Lower lobe of right lung (tissue), 2 donors: ENCODE data around the gene PLEKHA1. TPM values are rescaled to one million over a fixed set of nuclear protein-coding genes. Genes with fewer than 3 reads are reported as not detected.

Source experiments
- ATAC-seq, 2 donors: fragments of 200-7000 bp; cut with Tn5 transposase; one replicate each; pipeline ENCODE4 v1.9.1; 2020 to 2022; ENCODE audit warnings: mild to moderate bottlenecking in 2 of 2, moderate library complexity in 2 of 2
- DNase-seq: peaks from one replicate; pipeline ENCODE4 v3.0.0-alpha.2; 2020
- H3K27ac ChIP-seq: fragments of 200-600 bp; one replicate; pipeline ENCODE4 v1.8.0; 2022
- H3K27me3 ChIP-seq: fragments of 200-600 bp; one replicate; pipeline ENCODE4 v1.8.0; 2022; ENCODE audit warnings: low read depth
- H3K36me3 ChIP-seq: fragments of 200-600 bp; one replicate; pipeline ENCODE4 v1.8.0; 2022; ENCODE audit warnings: mild to moderate bottlenecking
- H3K4me1 ChIP-seq: fragments of 200-600 bp; one replicate; pipeline ENCODE4 v1.8.0; 2022
- H3K4me3 ChIP-seq: fragments of 200-600 bp; one replicate; pipeline ENCODE4 v1.8.0; 2022; ENCODE audit warnings: mild to moderate bottlenecking
- H3K9me3 ChIP-seq: fragments of 200-600 bp; one replicate; pipeline ENCODE4 v1.8.0; 2022
- intact Hi-C: fragments of 100-400 bp; cut with DNase I; formaldehyde crosslinking; loops from one replicate; pipeline ENCODE4 v1.11.0; 2022
- total RNA-seq: library from RNA; stranded (reverse); fragmentation: NEBNext Ultra II Directional; extraction: Animal tissue kit (Norgen Biotek cat#: 25700); gene quantifications from one replicate; pipeline ENCODE4 v1.2.1, GENCODE V29; 2021
- TF ChIP-seq, protein P1 (sequence below): fragments of 200-600 bp; IDR thresholded peaks from one replicate; pipeline ENCODE4 v1.8.0; 2022; ENCODE audit warnings: antibody characterized with exemption, mild to moderate bottlenecking
- donor health status: DM: no; HTN: yes; CAD: no; lungs with severe emphysema.

The PLEKHA1 gene
- total RNA-seq, 1 donor from 2014 or later: 46.1 TPM

DNA sequence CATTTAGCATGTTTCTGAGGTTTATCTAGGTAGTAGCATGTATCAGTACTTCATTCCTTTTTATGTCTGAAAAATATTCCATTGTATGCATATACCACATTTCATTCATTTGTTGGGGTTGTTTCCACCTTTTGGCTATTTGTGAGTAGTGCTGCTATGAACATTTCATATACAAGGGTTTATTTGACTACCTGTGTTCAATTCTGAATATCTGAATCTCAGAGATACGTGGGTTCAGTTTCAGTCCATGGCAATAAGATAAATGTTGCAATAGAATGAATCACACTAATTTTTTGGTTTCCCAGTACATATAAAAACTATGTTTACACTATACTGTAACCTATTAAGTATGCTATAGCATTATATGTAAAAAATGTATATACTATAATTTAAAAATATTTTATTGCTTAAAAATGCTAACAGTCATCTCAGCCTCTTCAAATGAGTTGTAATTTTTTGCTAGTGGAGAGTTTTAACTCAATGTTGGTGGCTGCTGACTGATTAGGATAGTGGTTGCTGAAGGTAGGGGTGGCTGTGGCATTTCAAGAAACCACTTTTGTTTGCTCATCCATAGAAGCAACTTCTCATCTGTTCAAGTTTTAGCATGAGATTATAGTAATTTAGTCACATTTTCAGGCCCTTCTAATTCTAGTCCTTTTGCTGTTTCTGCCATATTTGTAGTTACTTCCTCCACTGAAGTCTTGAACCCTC is 13.9 kb downstream of the PLEKHA1 start:
- Histone ChIP-seq H3K9me3 (no peaks in the 10 kb centered on the region), H3K4me1 (no peaks in the 10 kb centered on the region), H3K27me3 (no peaks in the 10 kb centered on the region), H3K36me3 (peaks cover 5% of the 10 kb centered on the region), H3K4me3 (no peak overlapping the region), H3K27ac (no peak overlapping the region)
- ATAC-seq (no peak), DNase-seq (no peak)
- intact Hi-C loops: no loop called here
- TF ChIP-seq, protein P1, sequence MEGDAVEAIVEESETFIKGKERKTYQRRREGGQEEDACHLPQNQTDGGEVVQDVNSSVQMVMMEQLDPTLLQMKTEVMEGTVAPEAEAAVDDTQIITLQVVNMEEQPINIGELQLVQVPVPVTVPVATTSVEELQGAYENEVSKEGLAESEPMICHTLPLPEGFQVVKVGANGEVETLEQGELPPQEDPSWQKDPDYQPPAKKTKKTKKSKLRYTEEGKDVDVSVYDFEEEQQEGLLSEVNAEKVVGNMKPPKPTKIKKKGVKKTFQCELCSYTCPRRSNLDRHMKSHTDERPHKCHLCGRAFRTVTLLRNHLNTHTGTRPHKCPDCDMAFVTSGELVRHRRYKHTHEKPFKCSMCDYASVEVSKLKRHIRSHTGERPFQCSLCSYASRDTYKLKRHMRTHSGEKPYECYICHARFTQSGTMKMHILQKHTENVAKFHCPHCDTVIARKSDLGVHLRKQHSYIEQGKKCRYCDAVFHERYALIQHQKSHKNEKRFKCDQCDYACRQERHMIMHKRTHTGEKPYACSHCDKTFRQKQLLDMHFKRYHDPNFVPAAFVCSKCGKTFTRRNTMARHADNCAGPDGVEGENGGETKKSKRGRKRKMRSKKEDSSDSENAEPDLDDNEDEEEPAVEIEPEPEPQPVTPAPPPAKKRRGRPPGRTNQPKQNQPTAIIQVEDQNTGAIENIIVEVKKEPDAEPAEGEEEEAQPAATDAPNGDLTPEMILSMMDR: no peak

GRCh38 chr10:122390271-122390670 is 15.8 kb downstream of the PLEKHA1 start:
- intact Hi-C loops: no loop called here

GRCh38 chr10:122390679-122391078 is 16.2 kb downstream of the PLEKHA1 start:
- peaks cover 28% of the 10 kb centered on the region for H3K36me3 ChIP-seq
- intact Hi-C loops: no loop called here
- H3K4me1 ChIP-seq: no peaks in the 10 kb centered on the region
- no peaks in the 10 kb centered on the region for H3K9me3 ChIP-seq
- ATAC-seq (no peak), DNase-seq (no peak)
- no peak overlapping the region for H3K4me3 ChIP-seq
- no peaks in the 10 kb centered on the region for H3K27me3 ChIP-seq
- no peak overlapping the region for H3K27ac ChIP-seq
- TF ChIP-seq, protein P1: no peak

More at GRCh38 chr10:122390271-122390670, 15.8 kb downstream of the PLEKHA1 start:
- H3K36me3 ChIP-seq: peaks cover 24% of the 10 kb centered on the region
- H3K27ac ChIP-seq: no peak overlapping the region
- H3K9me3 ChIP-seq: no peaks in the 10 kb centered on the region
- TF ChIP-seq, protein P1: no peak
- no peaks in the 10 kb centered on the region for H3K27me3 ChIP-seq
- no peak overlapping the region for H3K4me3 ChIP-seq
- H3K4me1 ChIP-seq: no peaks in the 10 kb centered on the region
- ATAC-seq (no peak), DNase-seq (no peak)

DNA sequence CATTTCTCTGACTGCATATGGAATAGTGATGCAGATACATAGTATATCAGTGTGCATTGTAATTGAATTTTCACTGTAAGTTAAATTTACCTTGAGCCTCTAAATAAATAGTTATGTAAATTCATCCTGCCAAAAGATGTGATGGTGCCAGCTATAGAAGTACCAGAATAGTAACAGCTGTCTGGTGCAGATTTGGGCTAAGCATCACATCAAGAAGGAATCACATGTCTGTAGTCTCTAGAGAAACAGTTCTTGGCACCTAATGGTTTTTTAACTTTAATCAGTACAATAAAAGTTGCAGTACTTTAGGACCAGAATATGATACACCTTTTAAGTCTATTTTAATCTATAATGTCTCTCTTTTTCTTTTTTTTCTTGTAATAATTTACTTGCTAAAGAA is 17.4 kb downstream of the PLEKHA1 start:
- Histone ChIP-seq H3K36me3 (peaks cover 34% of the 10 kb centered on the region), H3K4me3 (no peak overlapping the region), H3K9me3 (no peaks in the 10 kb centered on the region), H3K27ac (no peak overlapping the region), H3K4me1 (no peaks in the 10 kb centered on the region), H3K27me3 (no peaks in the 10 kb centered on the region)
- intact Hi-C loops: no loop called here
- ATAC-seq (no peak), DNase-seq (no peak)
- TF ChIP-seq, protein P1: no peak

- intact Hi-C loops: no loop called here
- Histone ChIP-seq H3K27me3 (no peaks in the 10 kb centered on the region), H3K9me3 (no peaks in the 10 kb centered on the region), H3K4me1 (no peaks in the 10 kb centered on the region), H3K36me3 (peaks cover 41% of the 10 kb centered on the region), H3K4me3 (no peak overlapping the region), H3K27ac (no peak overlapping the region)
- DNase-seq (no peak), ATAC-seq (no peak)
- TF ChIP-seq, protein P1: no peak
Measured at GRCh38 chr10:122392835-122393234, 18.3 kb downstream of the PLEKHA1 start.
